OCI-M2 (cell line): ENCODE data around the gene COMT.
A peak's percentile ranks its signal among the peaks of the same experiment; 100 is the strongest.
"Not testable (repeated sequence)": the region's sequence is repeated elsewhere in the genome, so short reads cannot be mapped to it uniquely, and the experiment has no call there.

ENCODE experiments used
- DNase-seq: peaks from one replicate; lab custom pipeline; 2025; ENCODE audit not compliant: unreplicated experiment; lab: John Stamatoyannopoulos, UW

The COMT gene

DNA sequence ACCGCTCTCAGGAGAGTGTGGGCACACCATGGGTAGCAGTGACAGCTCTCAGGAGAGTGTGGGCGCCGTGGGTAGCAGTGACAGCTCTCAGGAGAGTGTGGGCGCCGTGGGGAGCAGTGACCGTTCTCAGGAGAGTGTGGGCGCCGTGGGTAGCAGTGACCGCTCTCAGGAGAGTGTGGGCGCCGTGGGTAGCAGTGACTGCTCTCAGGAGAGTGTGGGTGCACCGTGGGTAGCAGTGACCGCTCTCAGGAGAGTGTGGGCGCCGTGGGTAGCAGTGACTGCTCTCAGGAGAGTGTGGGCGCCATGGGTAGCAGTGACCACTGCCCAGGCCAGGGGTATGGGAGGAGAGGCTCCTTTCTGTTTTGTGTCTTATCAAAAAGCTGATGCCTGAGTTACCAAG lies 33.7 kb upstream of the COMT start:
- DNase-seq = not testable (repeated sequence)

DNA sequence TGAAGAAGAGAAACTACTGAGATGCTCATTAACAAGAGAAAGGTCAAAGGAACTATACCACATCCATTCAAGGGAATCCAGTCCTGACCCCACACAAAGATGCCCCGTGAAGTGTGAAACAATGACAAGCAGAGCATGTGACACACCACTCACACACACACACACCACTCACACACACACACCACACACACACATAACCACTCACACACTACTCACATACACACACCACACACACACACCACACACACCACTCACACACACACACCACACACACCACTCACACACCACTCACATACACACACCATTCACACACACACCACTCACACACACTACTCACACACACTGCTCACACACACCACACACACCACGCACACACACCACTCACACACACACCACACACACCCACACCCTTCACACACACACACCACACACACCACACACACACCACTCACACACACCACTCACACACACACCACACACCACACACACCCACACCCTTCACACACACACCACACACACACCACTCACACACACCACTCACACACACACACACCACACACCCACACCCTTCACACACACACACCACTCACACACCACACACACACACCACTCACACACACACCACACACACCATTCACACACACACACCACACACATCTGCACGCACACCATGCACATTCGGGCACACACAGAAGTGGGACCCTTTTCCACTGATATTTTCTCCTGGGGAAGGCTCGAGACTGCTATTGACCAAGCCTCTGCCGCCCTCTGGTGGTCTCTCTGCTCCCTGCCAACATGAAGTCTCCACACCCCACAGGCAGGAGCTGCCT lies 32.0 kb upstream of the COMT start:
- DNase-seq = peak; percentile 38

GRCh38 chr22:19910180-19910744 lies 31.3 kb upstream of the COMT start:
- no peak for DNase-seq

GRCh38 chr22:19911540-19912270 lies 29.9 kb upstream of the COMT start:
- DNase-seq = no peak

- no peak for DNase-seq
Measured at GRCh38 chr22:19912271-19912999, 29.1 kb upstream of the COMT start.

GRCh38 chr22:19913337-19913936 lies 28.1 kb upstream of the COMT start:
- DNase-seq = no peak

DNA sequence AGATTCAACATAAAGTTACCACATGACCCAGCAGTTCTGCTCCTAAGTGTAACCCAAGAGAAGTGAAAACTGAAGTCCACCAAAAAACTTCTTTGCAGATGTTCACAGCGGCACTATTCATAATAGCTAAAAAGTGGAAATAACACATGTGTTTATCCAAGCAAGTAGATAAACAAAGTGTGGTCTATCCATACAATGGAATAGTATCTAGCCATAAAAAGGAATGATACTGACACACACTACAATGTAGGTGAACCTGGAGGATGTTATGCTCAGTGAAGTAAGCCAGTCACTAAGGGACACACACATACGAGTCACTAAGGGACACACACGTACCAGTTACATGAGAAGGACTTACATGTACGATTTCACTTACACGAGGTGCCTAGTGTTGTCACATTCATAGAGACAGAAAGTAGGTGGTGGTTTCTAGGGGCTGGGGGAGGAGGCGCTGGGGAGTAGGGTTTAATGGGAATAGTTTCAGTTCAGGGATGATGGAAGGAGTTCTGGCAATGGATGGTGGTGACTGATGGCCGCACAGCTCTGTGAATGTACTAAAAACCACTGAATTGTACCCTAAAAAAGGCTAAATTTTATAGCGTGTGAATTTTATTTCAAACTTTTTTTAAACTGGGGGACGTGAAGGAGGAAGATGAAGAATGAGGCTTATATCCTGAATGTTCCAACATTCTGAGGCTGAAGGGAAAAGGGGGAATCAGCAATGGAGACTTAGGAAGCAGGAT lies 27.2 kb upstream of the COMT start:
- no peak for DNase-seq

DNA sequence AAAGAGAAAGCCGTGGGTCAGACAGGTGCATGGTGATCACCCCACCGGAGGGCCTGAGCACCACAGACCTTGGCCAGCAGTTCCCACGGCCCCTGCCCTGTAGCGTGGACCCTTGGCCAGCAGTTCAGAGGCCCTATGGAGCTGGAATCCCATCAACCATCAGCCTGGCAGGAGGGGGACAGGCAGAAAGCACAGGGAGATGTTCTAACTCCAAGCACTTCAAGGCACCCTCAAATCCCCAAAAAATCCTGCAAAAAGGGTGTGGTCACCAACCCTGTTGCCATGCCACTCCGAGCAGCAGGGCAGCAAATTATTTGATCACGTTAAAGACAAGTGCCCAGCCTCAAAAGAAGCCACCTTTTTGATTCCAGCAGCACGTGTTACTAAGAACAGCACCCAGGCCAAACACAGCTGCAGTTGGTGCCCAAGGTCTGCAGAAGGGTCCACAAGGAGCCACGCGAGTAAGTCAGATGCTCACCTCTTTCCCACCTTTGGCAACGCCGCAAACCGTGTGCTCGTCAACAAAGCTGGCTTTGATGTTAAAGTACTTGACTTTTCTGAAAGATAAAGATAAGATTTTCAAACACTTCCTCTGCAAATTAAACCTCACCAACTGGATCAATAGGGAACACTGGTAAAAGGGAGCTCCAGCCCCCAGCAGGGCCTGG lies 26.2 kb upstream of the COMT start:
- no peak for DNase-seq

GRCh38 chr22:19916006-19916405 lies 25.6 kb upstream of the COMT start:
- DNase-seq = no peak

DNA sequence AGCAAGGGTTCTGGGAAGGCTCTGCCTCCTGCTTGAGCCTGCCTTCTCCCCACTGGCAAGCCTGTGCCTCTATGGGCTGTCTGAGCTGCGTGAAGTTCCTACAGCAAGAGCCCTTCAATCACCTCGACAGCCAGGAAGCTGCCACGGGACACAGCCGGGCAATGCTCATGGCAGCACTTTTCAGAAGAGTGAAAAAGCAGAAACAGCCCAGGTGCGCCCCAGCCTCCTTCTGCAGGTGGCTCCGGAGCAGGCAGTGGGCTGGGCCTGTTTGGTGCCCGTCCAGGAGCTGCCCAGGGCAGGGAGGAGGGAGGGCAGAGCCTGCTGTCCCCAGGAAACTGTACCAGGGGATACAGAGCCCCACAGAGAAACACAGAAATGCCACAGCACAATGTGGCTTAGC lies 24.6 kb upstream of the COMT start:
- DNase-seq = no peak

- DNase-seq = no peak
Measured at GRCh38 chr22:19917389-19918138, 24.0 kb upstream of the COMT start.

- DNase-seq = no peak
Measured at GRCh38 chr22:19918332-19919106, 23.1 kb upstream of the COMT start.

DNA sequence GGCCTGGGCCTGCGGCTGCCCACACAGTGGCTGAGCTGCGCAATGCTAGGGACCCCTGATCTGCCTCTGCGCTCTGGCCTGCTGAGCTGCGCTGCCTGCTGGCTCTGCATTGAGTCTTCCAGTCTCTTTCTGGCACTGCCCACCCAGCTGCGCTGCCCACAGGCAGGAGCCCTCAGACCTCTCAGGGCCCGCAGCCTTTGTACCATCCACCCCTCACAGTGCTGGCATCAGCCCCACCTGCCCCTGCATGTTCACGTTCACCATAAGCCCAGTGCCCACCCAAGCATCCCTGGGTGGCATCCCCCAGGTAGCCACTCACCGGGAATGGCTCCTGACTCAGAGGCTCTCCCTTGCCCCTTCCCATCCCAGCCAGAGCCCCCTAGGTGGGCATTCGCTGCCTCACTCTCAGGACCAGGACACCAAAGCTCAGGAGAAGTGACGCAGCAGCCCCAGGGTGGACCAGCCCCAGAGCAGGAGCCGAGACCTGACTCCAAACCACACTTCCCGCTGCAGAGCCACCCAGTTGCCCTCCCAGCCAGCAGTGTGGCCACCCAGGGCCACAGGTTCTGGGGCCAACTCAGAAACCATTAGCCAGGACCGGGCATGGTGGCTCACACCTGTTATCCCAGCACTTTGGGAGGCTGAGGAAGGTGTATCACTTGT lies 21.7 kb upstream of the COMT start:
- DNase-seq = no peak

DNA sequence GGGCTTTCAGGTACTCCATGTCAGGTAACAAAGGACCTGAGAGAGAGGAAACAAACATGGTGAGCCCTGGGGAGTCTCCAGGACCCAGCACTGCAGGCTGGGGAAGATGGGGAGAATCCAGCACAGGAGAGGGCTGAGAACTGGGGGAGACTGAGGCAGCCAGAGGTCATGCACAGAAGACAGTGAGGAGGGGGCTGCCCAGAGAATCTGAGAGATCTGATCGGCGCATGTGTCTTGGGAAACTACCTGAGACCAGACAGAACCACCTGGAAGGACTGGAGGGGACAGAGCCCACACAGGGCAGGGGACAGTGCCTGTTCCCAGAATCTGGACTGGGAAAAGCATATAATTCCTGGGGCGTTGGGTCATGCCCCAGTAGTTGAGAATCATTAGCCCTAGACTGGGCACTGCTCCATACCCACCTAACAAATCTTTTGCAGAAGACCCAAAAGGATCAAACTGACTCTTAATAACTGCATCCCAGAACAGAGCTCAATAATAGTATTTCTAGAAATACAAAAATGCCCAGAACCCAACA lies 20.0 kb upstream of the COMT start:
- DNase-seq = no peak

GRCh38 chr22:19923914-19924513 lies 17.6 kb upstream of the COMT start:
- DNase-seq = no peak

DNA sequence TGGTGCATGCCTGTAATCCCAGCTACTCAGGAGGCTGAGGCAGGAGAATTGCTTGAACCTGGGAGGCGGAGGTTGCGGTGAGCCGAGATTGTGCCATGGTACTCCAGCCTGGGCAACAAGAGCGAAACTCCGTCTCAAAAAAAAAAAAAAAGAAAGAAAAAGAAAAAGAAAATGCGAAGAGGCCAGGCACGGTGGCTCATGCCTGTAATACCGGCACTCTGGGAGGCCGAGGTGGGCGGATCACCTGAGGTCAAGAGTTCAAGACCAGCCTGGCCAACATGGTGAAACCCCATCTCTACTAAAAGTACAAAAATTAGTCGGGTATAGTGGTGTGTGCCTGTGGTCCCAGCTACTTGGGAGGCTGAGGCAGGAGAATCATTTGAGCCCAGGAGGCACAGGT lies 15.5 kb upstream of the COMT start:
- DNase-seq = not testable (repeated sequence)

DNA sequence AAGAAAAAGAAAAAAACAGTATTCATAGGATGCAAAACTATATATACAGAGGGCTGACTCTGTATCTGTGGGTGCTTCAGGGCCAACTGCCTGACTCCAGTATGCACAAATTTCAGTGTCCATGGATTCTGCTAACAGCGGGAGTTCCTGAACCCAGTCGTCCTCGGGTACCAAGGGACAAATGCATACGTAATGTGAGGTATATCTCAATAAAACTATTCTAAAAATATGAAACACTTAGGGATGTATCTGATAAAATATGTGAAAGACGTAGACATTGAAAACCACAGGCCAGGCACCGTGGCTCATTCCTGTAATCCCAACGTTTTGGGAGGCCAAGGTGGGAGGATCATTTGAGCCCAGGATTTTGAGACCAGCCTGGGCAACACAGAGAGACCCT lies 13.9 kb upstream of the COMT start:
- no peak for DNase-seq
